HCT116 (cell line): Measurements from ENCODE around the gene MT1X. TPM values are rescaled to one million over a fixed set of nuclear protein-coding genes. Genes with fewer than 3 reads are reported as not detected.

ENCODE experiments used
- ATAC-seq: fragments of 200-7000 bp; cut with Tn5 transposase; 2 replicates; pipeline ENCODE4 v1.9.1; 2020; ENCODE audit warnings: mild to moderate bottlenecking, moderate library complexity
- BruUV-seq: library from RNA; stranded (reverse); fragments of 400-500 nt; replicated peaks from 2 replicates; lab custom pipeline; 2021; lab: Mats Ljungman, UMichigan
- CTCF ChIA-PET: fragments of 300-600 bp; sonication (Branson Sonifier 250); formaldehyde crosslinking; loops from one replicate; lab custom pipeline; 2021; ENCODE audit warnings: antibody characterized with exemption; lab: Charles Lee
- POLR2A ChIA-PET: fragments of 300-600, 350-600 bp; sonication (Branson Sonifier 250); formaldehyde crosslinking; loops from one replicate; lab custom pipeline; 2021; ENCODE audit warnings: antibody characterized with exemption; lab: Charles Lee
- RAD21 ChIA-PET, 2 experiments: fragments of 300-600 bp; sonication (Branson Sonifier 250); formaldehyde crosslinking; loops; one replicate each; lab custom pipeline; 2023; ENCODE audit warnings: low total read pairs in 2 of 2; ENCODE audit not compliant: uncharacterized antibody in 2 of 2, unreplicated experiment in 2 of 2, low non-redundant PET in 1 of 2; lab: Charles Lee
- DNase-seq: peaks from one replicate; pipeline ENCODE4 v3.0.0-alpha.2; 2010; ENCODE audit warnings: low read depth, low spot score
- H2AFZ ChIP-seq: fragments of 200-600 bp; shearing (Covaris generic), sonication (generic); 2 replicates; pipeline ENCODE4 v1.6.1; 2017; ENCODE audit warnings: low read depth, mixed run types, mixed read lengths, antibody characterized with exemption, low read length; ENCODE audit not compliant: poor library complexity, severe bottlenecking
- H3K27ac ChIP-seq: 2 replicates; pipeline ENCODE4 v1.5.1; 2012; ENCODE audit warnings: low read depth, low read length
- H3K27me3 ChIP-seq: fragments of 200-600 bp; sonication (generic); 2 replicates; pipeline ENCODE4 v1.6.1; 2016; ENCODE audit warnings: mixed run types, low read length, mixed read lengths; ENCODE audit not compliant: insufficient read depth
- H3K36me3 ChIP-seq, 2 experiments: fragments of 200-500 bp in 1 of 2; fragments of 200-600 bp in 1 of 2; sonication (Bioruptor generic) in 1 of 2; sonication (generic) in 1 of 2; 2 replicates each; pipeline versions ENCODE4 v1.5.1 to v1.6.1; 2014 to 2016; ENCODE audit warnings: low read length in 2 of 2, inconsistent platforms in 1 of 2, mixed read lengths in 1 of 2, mixed run types in 1 of 2; ENCODE audit not compliant: insufficient read depth in 2 of 2, control insufficient read depth in 1 of 2
- H3K4me1 ChIP-seq, 2 experiments: fragments of 200-600 bp in 1 of 2; sonication (generic) in 1 of 2; 2 replicates each; pipeline versions ENCODE4 v1.5.1 to v1.6.1; 2012 to 2017; ENCODE audit warnings: low read length in 2 of 2, inconsistent platforms in 1 of 2, mild to moderate bottlenecking in 1 of 2, mixed read lengths in 1 of 2, mixed run types in 1 of 2, moderate library complexity in 1 of 2; ENCODE audit not compliant: insufficient read depth in 2 of 2, control insufficient read depth in 1 of 2
- H3K4me2 ChIP-seq: fragments of 200-600 bp; sonication (generic); 2 replicates; pipeline ENCODE4 v1.6.1; 2017; ENCODE audit warnings: mixed run types, low read length, mixed read lengths
- H3K4me3 ChIP-seq, 2 experiments: fragments of 200-600 bp in 1 of 2; sonication (generic) in 1 of 2; replicated peaks in 1 of 2; 2 replicates each; pipeline ENCODE4 v1.5.1; 2011 to 2016; ENCODE audit warnings: low read length in 2 of 2, control low read depth in 1 of 2, low read depth in 1 of 2, mild to moderate bottlenecking in 1 of 2, mixed read lengths in 1 of 2, mixed run types in 1 of 2
- H3K79me2 ChIP-seq: fragments of 200-600 bp; sonication (generic); 2 replicates; pipeline ENCODE4 v1.6.1; 2017; ENCODE audit warnings: mild to moderate bottlenecking, mixed run types, low read length, moderate library complexity, mixed read lengths; ENCODE audit not compliant: insufficient read depth
- H3K9ac ChIP-seq: fragments of 200-600 bp; sonication (generic); 2 replicates; pipeline ENCODE4 v1.6.1; 2016; ENCODE audit warnings: low read length, mixed read lengths
- H3K9me2 ChIP-seq: fragments of 200-600 bp; sonication (generic), shearing (Covaris generic); 2 replicates; pipeline ENCODE4 v1.6.1; 2017; ENCODE audit warnings: mixed run types, mild to moderate bottlenecking, moderate library complexity; ENCODE audit not compliant: insufficient read depth
- H3K9me3 ChIP-seq, 2 experiments: fragments of 200-500 bp in 1 of 2; fragments of 200-600 bp in 1 of 2; sonication (Bioruptor generic) in 1 of 2; sonication (generic) in 1 of 2; 2 replicates each; pipeline ENCODE4 v1.6.1; 2014 to 2017; ENCODE audit warnings: low read length in 2 of 2, mixed read lengths in 2 of 2, inconsistent platforms in 1 of 2, low read depth in 1 of 2, mild to moderate bottlenecking in 1 of 2, mixed run types in 1 of 2, moderate library complexity in 1 of 2; ENCODE audit not compliant: control insufficient read depth in 1 of 2, insufficient read depth in 1 of 2
- H4K20me1 ChIP-seq: fragments of 200-600 bp; sonication (generic), shearing (Covaris generic); 2 replicates; pipeline ENCODE4 v1.6.1; 2017; ENCODE audit warnings: mixed run types, mild to moderate bottlenecking, moderate library complexity; ENCODE audit not compliant: insufficient read depth
- intact Hi-C: fragments of 100-400 bp; cut with micrococcal nuclease; formaldehyde crosslinking; loops from 2 replicates; pipeline ENCODE4 v1.10.0; 2022
- total RNA-seq: library from RNA; stranded (reverse); gene quantifications from one replicate; pipeline ENCODE4 v1.2.1, GENCODE V29; 2021; ENCODE audit not compliant: unreplicated experiment
- TF ChIP-seq, protein P1 (sequence below), 3 experiments: fragments of 200-600 bp in 1 of 3; sonication (generic) in 1 of 3; IDR thresholded peaks in 2 of 3; conservative IDR thresholded peaks in 1 of 3; 2 replicates each; pipeline ENCODE4 v1.5.1; 2012 to 2017; ENCODE audit warnings: low read depth in 2 of 3, low read length in 2 of 3, antibody characterized with exemption in 1 of 3, borderline replicate concordance in 1 of 3, control low read depth in 1 of 3, mild to moderate bottlenecking in 1 of 3, mixed read lengths in 1 of 3, mixed run types in 1 of 3, moderate library complexity in 1 of 3; ENCODE audit not compliant: insufficient read depth in 1 of 3
- TF ChIP-seq, protein P2 (sequence below): IDR thresholded peaks from 2 replicates; pipeline ENCODE4 v1.6.1; 2011; ENCODE audit warnings: mild to moderate bottlenecking, low read length, moderate library complexity; ENCODE audit not compliant: insufficient replicate concordance; ENCODE audit errors: extremely low read depth

MT1X gene
- total RNA-seq, 1 experiment from 2014 or later, result 50.2 TPM

DNA sequence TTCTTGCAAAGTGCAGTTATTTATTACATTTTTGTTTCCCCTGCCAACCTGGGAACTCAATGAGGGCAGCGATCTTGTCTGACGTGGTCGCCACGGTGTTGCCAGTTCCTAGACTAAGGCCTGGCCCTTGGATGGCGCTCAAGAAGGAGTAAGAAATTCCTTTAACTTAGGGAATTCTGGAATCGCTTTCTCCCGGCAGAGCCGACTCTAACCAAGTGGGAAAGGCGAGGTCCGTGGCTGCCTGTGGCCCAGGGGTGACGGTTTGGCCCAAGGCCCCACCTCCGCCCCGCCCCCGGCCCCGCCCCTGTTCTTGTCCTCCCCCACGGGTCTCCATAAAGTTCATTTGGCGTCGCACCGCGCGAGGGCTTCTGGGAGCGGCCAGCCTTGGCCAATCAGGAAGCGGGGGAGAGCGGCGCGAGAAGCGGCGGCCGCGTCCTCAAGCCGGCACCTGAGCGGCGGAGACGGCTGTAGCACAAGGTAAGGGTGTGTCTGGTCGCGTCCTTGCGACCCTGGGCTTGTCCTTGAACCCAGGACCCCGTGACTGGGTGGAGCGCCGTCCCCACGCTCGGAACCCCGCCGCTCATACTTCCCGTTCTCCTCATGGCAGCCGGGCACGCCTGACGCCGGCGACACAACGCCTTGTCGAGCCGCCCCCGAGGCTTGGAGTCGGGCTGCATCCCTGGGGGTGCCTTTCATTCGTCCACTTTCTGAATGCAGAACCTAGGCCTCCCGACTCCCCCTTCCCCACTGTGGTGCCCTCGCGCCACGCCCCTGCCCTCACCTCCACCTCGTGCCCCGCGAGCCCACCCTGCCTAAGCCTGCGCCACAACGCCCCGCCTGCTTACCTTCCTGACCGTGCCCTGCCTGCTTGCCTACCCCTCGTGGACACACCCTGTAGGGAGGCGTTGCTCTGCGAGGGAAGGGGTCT lies 47.7 kb downstream of the MT1X start, which contains the start of gene NUP93 (continued):
- TF ChIP-seq, protein P1, sequence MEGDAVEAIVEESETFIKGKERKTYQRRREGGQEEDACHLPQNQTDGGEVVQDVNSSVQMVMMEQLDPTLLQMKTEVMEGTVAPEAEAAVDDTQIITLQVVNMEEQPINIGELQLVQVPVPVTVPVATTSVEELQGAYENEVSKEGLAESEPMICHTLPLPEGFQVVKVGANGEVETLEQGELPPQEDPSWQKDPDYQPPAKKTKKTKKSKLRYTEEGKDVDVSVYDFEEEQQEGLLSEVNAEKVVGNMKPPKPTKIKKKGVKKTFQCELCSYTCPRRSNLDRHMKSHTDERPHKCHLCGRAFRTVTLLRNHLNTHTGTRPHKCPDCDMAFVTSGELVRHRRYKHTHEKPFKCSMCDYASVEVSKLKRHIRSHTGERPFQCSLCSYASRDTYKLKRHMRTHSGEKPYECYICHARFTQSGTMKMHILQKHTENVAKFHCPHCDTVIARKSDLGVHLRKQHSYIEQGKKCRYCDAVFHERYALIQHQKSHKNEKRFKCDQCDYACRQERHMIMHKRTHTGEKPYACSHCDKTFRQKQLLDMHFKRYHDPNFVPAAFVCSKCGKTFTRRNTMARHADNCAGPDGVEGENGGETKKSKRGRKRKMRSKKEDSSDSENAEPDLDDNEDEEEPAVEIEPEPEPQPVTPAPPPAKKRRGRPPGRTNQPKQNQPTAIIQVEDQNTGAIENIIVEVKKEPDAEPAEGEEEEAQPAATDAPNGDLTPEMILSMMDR (IDR thresholded peaks at IDR 0.05 in 2 of 3, conservative IDR thresholded peaks at IDR 0.05 in 1 of 3; ENCODE audit: borderline replicate concordance in 1 of 3, insufficient read depth in 1 of 3, low read depth in 2 of 3, low read length in 2 of 3), result peak in 1 of 3 experiments; percentile 2; a peak in 1 of 6 replicates

DNA sequence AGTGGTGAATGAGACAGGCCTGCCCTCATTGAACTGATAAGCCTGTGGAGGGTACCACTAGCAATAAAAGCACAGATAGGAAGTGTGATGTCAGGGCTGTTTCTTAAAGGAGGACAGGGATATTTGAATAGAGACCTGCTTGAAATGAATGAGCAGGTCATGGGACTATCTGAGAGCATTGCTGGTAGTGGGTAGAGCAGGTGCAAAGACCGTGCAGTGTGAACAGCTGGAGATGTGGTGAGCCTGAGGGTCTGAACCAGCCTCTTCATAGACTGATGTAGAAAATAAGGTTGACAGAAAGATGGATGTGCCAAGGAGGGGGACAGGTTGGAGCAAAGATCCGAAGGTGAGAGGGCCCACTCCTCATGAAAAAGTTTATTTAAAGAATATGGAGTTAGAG lies 50.1 kb downstream of the MT1X start:
- TF ChIP-seq, protein P2, sequence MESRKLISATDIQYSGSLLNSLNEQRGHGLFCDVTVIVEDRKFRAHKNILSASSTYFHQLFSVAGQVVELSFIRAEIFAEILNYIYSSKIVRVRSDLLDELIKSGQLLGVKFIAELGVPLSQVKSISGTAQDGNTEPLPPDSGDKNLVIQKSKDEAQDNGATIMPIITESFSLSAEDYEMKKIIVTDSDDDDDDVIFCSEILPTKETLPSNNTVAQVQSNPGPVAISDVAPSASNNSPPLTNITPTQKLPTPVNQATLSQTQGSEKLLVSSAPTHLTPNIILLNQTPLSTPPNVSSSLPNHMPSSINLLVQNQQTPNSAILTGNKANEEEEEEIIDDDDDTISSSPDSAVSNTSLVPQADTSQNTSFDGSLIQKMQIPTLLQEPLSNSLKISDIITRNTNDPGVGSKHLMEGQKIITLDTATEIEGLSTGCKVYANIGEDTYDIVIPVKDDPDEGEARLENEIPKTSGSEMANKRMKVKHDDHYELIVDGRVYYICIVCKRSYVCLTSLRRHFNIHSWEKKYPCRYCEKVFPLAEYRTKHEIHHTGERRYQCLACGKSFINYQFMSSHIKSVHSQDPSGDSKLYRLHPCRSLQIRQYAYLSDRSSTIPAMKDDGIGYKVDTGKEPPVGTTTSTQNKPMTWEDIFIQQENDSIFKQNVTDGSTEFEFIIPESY, result no peak
- RAD21 ChIA-PET, result no interaction called here

More for the DNA sequence above, 50.1 kb downstream of the MT1X start:
- ChIA-PET POLR2A (no interaction called here), CTCF (no interaction called here)
- Histone ChIP-seq H3K27ac (no peak overlapping the region), H3K4me3 (no peak overlapping the region), H4K20me1 (no peaks in the 10 kb centered on the region; the same call in 1 of the 2 replicates), H3K36me3 (no peaks in the 10 kb centered on the region; a peak in 1 of 4 replicates), H3K4me1 (peaks cover 7 to 17% of the 10 kb centered on the region in 2 experiments; a peak in 3 of 4 replicates), H3K9me2 (no peaks in the 10 kb centered on the region), H3K79me2 (peaks cover 74% of the 10 kb centered on the region), H3K9ac (no peak overlapping the region), H3K4me2 (0 out of 2 replicates have a peak overlapping the region, but pooled peaks have one; percentile 97), H3K27me3 (no peaks in the 10 kb centered on the region), H3K9me3 (no peaks in the 10 kb centered on the region), H2AFZ (no peak overlapping the region)
- no TSS peak for BruUV-seq
- DNase-seq (no peak), ATAC-seq (no peak)
- intact Hi-C loops, result no loop called here
